ENCODE measurements around the gene APH1B.
A peak's percentile ranks its signal among the peaks of the same experiment; 100 is the strongest.

Gene APH1B

GRCh38 chr15:63255489-63255990 lies 21.9 kb upstream of the APH1B start:
- no peak for FAIRE-seq

- no peak for FAIRE-seq
Observed at GRCh38 chr15:63256433-63257274, 20.8 kb upstream of the APH1B start.

- FAIRE-seq: no peak
Observed at GRCh38 chr15:63258658-63259057, 18.7 kb upstream of the APH1B start.

- no peak for FAIRE-seq
Observed at GRCh38 chr15:63260791-63261190, 16.6 kb upstream of the APH1B start.

GRCh38 chr15:63261311-63261710 lies 16.1 kb upstream of the APH1B start:
- no peak for FAIRE-seq

- FAIRE-seq: no peak
Observed at GRCh38 chr15:63263519-63263918, 13.9 kb upstream of the APH1B start.

GRCh38 chr15:63264688-63265293 lies 12.6 kb upstream of the APH1B start:
- no peak for FAIRE-seq

- no peak for FAIRE-seq
Observed at GRCh38 chr15:63274427-63274826, 3.0 kb upstream of the APH1B start.

GRCh38 chr15:63276342-63277037 lies 915 bp upstream of the APH1B start:
- FAIRE-seq: no peak

GRCh38 chr15:63277893-63278456 lies 570 bp downstream of the APH1B start:
- no peak for FAIRE-seq

- no peak for FAIRE-seq
Observed at GRCh38 chr15:63283126-63283525, 5.7 kb downstream of the APH1B start.

GRCh38 chr15:63284335-63284734 lies 6.9 kb downstream of the APH1B start:
- FAIRE-seq: no peak

GRCh38 chr15:63287109-63287508 lies 9.7 kb downstream of the APH1B start:
- no peak for FAIRE-seq

- no peak for FAIRE-seq
Observed at GRCh38 chr15:63288342-63288741, 10.9 kb downstream of the APH1B start.

GRCh38 chr15:63288778-63289378 lies 11.5 kb downstream of the APH1B start:
- peak; percentile 98 for FAIRE-seq

- FAIRE-seq: no peak
Observed at GRCh38 chr15:63291507-63291906, 14.1 kb downstream of the APH1B start.

- FAIRE-seq: no peak
Observed at GRCh38 chr15:63292241-63292640, 14.8 kb downstream of the APH1B start.

- no peak for FAIRE-seq
Observed at GRCh38 chr15:63292771-63293170, 15.4 kb downstream of the APH1B start.

- FAIRE-seq: no peak
Observed at GRCh38 chr15:63294359-63294758, 17.0 kb downstream of the APH1B start.

- FAIRE-seq: no peak
Observed at GRCh38 chr15:63295341-63295740, 17.9 kb downstream of the APH1B start.

- no peak for FAIRE-seq
Observed at GRCh38 chr15:63296195-63296594, 18.8 kb downstream of the APH1B start.

GRCh38 chr15:63299943-63300575 lies 22.7 kb downstream of the APH1B start:
- FAIRE-seq: no peak

Measured in A204.1 (cell line).